Breast epithelium (tissue), 3 donors: ENCODE results near the gene DEFB112.

Experiments used
- CTCF ChIP-seq, 3 donors: fragments of 450-650 bp; IDR thresholded peaks; one replicate each; pipeline ENCODE4 v1.5.1; 2016 to 2017; ENCODE audit warnings: antibody characterized with exemption in 3 of 3, mild to moderate bottlenecking in 3 of 3, moderate library complexity in 3 of 3
- POLR2A ChIP-seq: fragments of 450-650 bp; IDR thresholded peaks from one replicate; pipeline ENCODE4 v1.6.1; 2016; ENCODE audit warnings: antibody characterized with exemption, mild to moderate bottlenecking, moderate library complexity

- TF ChIP-seq CTCF (IDR thresholded peaks at IDR 0.05) (no peak), POLR2A (no peak)
These were observed 41.9 kb downstream of the DEFB112 start for GRCh38 chr6:50007819-50008218.
